K562 (cell line): ENCODE measurements around the gene TENT4B.

Experiments used
- EP300 ChIP-seq: IDR thresholded peaks from 2 replicates; pipeline ENCODE4 v1.6.1; 2012; ENCODE audit warnings: low read length, improper control_type of control experiment
- EWSR1 ChIP-seq: fragments of 450-650 bp; IDR thresholded peaks from 2 replicates; pipeline ENCODE4 v1.6.1; 2018; ENCODE audit warnings: borderline replicate concordance, mild to moderate bottlenecking, low read depth, moderate library complexity; ENCODE audit not compliant: partially characterized antibody
- HMG20B ChIP-seq: fragments of 250-450 bp; sonication (Bioruptor Pico); IDR thresholded peaks from 2 replicates; pipeline ENCODE4 v1.5.0; 2021; ENCODE audit warnings: mild to moderate bottlenecking
- NEUROD1 ChIP-seq: fragments of 150-350 bp; IDR thresholded peaks from 2 replicates; pipeline ENCODE4 v1.6.1; 2014; ENCODE audit warnings: borderline replicate concordance, low read length, low read depth; ENCODE audit not compliant: partially characterized antibody
- PHTF2 ChIP-seq: fragments of 250-450 bp; sonication (Bioruptor Pico); IDR thresholded peaks from 2 replicates; pipeline ENCODE4 v1.5.0; 2021; ENCODE audit warnings: mild to moderate bottlenecking
- PURB ChIP-seq: sonication (generic); formaldehyde crosslinking; IDR thresholded peaks from 2 replicates; pipeline ENCODE4 v1.9.0; 2021; ENCODE audit warnings: low read depth, mild to moderate bottlenecking, missing genetic modification reagents
- SIX5 ChIP-seq, 2 experiments: IDR thresholded peaks; 2 replicates each; pipeline ENCODE4 v1.6.1; 2011; ENCODE audit warnings: low read length in 2 of 2, borderline replicate concordance in 1 of 2, low read depth in 1 of 2, mild to moderate bottlenecking in 1 of 2, moderate library complexity in 1 of 2; ENCODE audit not compliant: insufficient read depth in 1 of 2
- TBL1XR1 ChIP-seq, 2 experiments: IDR thresholded peaks; 2 replicates each; pipeline ENCODE4 v1.6.1; 2012; ENCODE audit warnings: improper control_type of control experiment in 2 of 2, low read length in 2 of 2, mild to moderate bottlenecking in 1 of 2
- TCF7L2 ChIP-seq: fragments of 150-350 bp; IDR thresholded peaks from 2 replicates; pipeline ENCODE4 v1.6.1; 2016; ENCODE audit warnings: low read depth, mild to moderate bottlenecking, low read length, moderate library complexity
- TF ChIP-seq, protein P1 (sequence below), 3 experiments: IDR thresholded peaks in 2 of 3; conservative IDR thresholded peaks in 1 of 3; 2 replicates each; pipeline ENCODE4 v1.5.1; 2011 to 2012; ENCODE audit warnings: low read length in 3 of 3, mild to moderate bottlenecking in 3 of 3, control low read depth in 2 of 3, improper control_type of control experiment in 1 of 3, inconsistent platforms in 1 of 3, low read depth in 1 of 3, mixed read lengths in 1 of 3, moderate library complexity in 1 of 3; ENCODE audit not compliant: insufficient read depth in 2 of 3
- TF ChIP-seq, protein P2 (sequence below): fragments of 450-650 bp; IDR thresholded peaks from 2 replicates; pipeline ENCODE4 v1.6.1; 2018; ENCODE audit not compliant: partially characterized antibody

DNA sequence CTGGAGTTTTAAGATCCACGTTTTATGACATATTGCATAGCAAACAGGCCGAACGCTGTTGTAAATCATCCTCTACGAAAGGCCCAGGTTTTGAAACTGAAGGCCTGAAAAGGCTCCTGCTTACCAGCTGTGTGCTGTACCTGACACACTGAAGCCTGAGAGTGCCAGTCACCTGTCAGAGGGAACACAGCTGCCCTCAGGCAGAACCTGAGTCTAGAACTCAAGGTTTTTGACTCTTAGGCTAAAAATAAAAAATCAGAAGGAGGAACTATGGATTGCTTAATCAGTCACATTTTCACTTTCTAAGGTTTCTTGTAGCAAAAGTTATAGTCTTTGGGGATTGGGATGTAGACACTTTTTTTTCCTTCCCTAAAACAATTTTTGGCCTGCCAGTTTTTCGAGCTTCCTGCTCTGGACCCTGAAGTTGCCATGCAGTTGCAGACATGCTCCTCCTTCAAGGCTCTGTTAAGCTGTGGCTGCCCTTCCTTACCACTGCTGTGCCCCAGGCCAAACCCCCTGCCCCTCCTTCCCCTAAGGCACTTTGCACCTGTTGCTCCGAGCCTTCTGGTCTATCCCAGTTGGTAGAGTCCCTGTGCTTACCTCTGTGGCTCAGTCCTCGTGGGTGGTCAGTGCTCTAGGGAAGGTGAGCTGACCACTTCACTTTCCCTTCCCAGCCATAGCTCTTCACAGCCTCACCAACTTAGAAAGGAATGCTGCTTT, 56.6 kb downstream of the TENT4B start:
- no peak for TF ChIP-seq NEUROD1
- no peak for TF ChIP-seq HMG20B (CRISPR knock-in tag)
- no peak for TF ChIP-seq PURB
- no peak for TF ChIP-seq TCF7L2
- TF ChIP-seq EWSR1, result no peak
- no peak for TF ChIP-seq SIX5 (IDR thresholded peaks at IDR 0.05; ENCODE audit: borderline replicate concordance in 1 of 2, insufficient read depth in 1 of 2, low read depth in 1 of 2, low read length in 2 of 2)
- TF ChIP-seq, protein P1, sequence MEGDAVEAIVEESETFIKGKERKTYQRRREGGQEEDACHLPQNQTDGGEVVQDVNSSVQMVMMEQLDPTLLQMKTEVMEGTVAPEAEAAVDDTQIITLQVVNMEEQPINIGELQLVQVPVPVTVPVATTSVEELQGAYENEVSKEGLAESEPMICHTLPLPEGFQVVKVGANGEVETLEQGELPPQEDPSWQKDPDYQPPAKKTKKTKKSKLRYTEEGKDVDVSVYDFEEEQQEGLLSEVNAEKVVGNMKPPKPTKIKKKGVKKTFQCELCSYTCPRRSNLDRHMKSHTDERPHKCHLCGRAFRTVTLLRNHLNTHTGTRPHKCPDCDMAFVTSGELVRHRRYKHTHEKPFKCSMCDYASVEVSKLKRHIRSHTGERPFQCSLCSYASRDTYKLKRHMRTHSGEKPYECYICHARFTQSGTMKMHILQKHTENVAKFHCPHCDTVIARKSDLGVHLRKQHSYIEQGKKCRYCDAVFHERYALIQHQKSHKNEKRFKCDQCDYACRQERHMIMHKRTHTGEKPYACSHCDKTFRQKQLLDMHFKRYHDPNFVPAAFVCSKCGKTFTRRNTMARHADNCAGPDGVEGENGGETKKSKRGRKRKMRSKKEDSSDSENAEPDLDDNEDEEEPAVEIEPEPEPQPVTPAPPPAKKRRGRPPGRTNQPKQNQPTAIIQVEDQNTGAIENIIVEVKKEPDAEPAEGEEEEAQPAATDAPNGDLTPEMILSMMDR (IDR thresholded peaks at IDR 0.05 in 2 of 3, conservative IDR thresholded peaks at IDR 0.05 in 1 of 3; ENCODE audit: insufficient read depth in 2 of 3, low read depth in 1 of 3, low read length in 3 of 3), result no peak
- TF ChIP-seq PHTF2 (CRISPR knock-in tag), result no peak
- TF ChIP-seq EP300, result no peak
- TF ChIP-seq, protein P2, sequence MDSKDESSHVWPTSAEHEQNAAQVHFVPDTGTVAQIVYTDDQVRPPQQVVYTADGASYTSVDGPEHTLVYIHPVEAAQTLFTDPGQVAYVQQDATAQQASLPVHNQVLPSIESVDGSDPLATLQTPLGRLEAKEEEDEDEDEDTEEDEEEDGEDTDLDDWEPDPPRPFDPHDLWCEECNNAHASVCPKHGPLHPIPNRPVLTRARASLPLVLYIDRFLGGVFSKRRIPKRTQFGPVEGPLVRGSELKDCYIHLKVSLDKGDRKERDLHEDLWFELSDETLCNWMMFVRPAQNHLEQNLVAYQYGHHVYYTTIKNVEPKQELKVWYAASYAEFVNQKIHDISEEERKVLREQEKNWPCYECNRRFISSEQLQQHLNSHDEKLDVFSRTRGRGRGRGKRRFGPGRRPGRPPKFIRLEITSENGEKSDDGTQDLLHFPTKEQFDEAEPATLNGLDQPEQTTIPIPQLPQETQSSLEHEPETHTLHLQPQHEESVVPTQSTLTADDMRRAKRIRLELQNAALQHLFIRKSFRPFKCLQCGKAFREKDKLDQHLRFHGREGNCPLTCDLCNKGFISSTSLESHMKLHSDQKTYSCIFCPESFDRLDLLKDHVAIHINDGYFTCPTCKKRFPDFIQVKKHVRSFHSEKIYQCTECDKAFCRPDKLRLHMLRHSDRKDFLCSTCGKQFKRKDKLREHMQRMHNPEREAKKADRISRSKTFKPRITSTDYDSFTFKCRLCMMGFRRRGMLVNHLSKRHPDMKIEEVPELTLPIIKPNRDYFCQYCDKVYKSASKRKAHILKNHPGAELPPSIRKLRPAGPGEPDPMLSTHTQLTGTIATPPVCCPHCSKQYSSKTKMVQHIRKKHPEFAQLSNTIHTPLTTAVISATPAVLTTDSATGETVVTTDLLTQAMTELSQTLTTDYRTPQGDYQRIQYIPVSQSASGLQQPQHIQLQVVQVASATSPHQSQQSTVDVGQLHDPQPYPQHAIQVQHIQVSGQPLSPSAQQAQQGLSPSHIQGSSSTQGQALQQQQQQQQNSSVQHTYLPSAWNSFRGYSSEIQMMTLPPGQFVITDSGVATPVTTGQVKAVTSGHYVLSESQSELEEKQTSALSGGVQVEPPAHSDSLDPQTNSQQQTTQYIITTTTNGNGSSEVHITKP, result no peak
- TF ChIP-seq TBL1XR1 (IDR thresholded peaks at IDR 0.05; ENCODE audit: low read length in 2 of 2), result no peak
